ENCODE results near the gene SPANXN4. TPM values are rescaled to one million over a fixed set of nuclear protein-coding genes. Genes with fewer than 3 reads are reported as not detected.

The SPANXN4 gene, protein sequence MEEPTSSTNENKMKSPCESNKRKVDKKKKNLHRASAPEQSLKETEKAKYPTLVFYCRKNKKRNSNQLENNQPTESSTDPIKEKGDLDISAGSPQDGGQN
- total RNA-seq, result not detected

DNA sequence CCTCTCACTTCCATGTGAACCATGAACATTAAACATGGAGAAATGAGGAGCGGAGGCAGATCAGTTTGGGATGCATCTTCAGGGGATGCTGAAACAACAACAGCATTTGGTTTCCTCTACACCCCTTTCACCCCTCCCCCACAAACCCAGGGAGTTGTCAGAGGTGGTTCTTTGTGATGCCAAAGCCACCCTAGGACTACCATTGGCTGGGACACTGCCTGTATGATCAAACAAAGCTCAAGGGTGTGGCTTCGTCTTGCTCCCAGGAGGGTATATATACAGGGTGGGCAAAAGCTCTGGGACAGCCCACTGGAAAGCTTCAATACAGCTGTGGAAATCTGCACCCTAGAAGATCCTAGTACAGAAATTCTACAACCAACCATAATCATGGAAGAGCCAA lies at the start of gene SPANXN4:
Gene SPANXN4, plus strand, starts transcription at position 301 of the 400 bp plus-strand sequence. Its CDS starts 87 bp downstream, at position 388.
- ChIA-PET CTCF (no interaction called here), POLR2A (interaction anchor here (0.6 kb wide), 1 partner anchor 477 kb away, joined by 4 read pairs; no protein-coding TSS in a partner anchor)
- Mint-ChIP-seq H3K27me3 (no peaks in the 10 kb centered on the region), H3K4me1 (no peaks in the 10 kb centered on the region), H3K4me3 (no peak within 1 kb of the TSS), H3K36me3 (ENCODE audit: low read depth) (no peaks in the 10 kb centered on the region), H3K27ac (no peak within 1 kb of the TSS), H3K9me3 (ENCODE audit: low read depth) (no peaks in the 10 kb centered on the region)
- ATAC-seq, result no peak
- DNase-seq, result no peak
- intact Hi-C loops (cut with DNase I, micrococcal nuclease), result no loop called here

DNA sequence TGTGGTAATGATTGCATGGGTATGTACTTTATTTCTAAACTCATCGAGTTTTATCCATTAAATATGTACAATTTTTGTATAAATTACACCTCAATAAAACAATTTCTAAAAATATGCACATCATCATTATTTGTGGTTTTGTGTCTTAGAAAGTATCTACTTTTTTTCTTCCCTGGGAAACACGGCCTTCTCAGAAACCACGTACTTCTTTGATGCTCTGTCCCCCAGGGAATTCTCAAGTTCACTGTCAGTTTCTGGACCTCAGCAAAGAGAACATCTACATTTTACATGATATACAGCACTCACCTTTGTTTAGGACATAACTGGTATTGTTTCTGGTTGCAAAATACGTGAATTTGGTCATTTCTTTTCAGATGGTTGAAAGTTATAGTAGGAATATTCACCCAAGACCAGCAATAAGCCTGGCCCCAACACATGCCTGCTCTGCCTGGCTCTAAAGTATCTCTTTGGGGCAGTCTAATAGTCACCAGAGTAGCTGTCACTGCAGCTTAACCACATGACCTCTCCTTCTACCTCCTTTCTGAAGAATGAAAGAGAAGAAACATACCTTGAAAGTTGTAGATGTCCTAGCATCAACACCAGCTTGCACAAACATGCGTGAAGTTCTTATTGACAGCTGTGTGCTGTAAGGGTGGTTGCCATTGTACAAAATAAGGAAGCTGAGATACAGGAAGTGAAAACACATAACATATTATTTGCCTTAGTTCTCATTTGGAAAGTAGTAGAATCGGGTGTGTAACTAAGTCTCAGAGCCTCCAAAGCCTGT lies 48.4 kb upstream of the SPANXN4 start:
- POLR2A ChIA-PET, result no interaction called here
- DNase-seq (no peak), ATAC-seq (no peak)
- intact Hi-C loops (cut with DNase I, micrococcal nuclease), result no loop called here
- Mint-ChIP-seq H3K27me3 (no peaks in the 10 kb centered on the region), H3K4me3 (no peak overlapping the region), H3K36me3 (ENCODE audit: low read depth) (no peaks in the 10 kb centered on the region), H3K27ac (no peak overlapping the region), H3K9me3 (ENCODE audit: low read depth) (no peaks in the 10 kb centered on the region), H3K4me1 (no peaks in the 10 kb centered on the region)
- CTCF ChIA-PET, result no interaction called here

DNA sequence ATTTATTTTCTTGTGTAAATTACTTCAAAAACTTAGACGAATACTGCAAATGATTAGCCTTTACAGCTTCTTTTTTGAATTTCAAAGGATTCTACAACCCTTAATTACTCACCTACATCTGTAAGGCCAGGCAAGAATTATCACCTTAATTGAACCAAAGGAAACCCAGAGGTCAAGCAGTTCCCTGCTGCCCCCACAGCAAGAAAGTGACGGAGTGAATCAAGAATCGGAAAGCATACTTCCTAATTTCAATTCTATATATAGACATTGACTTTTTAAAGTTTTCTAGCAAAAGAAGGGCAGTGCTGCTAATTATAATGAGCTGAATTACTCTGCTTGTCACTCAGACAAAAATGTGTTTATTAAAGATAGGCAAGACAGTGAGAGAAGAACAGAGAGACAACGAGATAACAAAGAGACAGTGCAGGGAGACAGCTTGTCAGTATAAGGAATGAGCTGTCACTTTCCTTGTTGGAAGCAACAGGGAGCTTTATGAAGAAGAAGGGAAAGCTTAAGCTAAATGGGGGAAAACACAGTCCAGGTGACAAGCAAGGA lies 47.5 kb upstream of the SPANXN4 start:
- Mint-ChIP-seq H3K4me3 (no peak overlapping the region), H3K9me3 (ENCODE audit: low read depth) (no peaks in the 10 kb centered on the region), H3K36me3 (ENCODE audit: low read depth) (no peaks in the 10 kb centered on the region), H3K27ac (no peak overlapping the region), H3K27me3 (no peaks in the 10 kb centered on the region), H3K4me1 (no peaks in the 10 kb centered on the region)
- ChIA-PET POLR2A (no interaction called here), CTCF (no interaction called here)
- DNase-seq (no peak), ATAC-seq (no peak)
- intact Hi-C loops (cut with DNase I, micrococcal nuclease), result no loop called here

DNA sequence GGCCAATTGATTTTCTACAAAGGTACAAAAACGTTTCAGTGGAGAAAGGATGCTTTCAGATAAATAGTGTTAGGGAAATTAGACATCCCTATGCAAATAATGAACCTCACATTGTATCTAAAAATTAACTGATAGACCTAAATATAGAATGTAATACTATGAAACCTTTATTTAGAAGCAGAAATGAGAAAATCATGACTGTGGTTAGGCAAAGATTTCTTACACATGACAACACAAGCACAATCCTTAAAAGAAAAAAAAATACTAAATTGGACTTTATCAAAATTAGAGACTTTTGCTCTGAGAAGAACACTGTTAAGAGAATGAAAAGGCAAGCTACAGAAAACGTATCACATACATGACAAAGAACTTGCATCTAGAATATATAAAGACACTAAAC lies 43.0 kb upstream of the SPANXN4 start:
- Mint-ChIP-seq H3K27ac (no peak overlapping the region), H3K9me3 (ENCODE audit: low read depth) (peaks cover 5% of the 10 kb centered on the region), H3K4me3 (no peak overlapping the region), H3K27me3 (no peaks in the 10 kb centered on the region), H3K36me3 (ENCODE audit: low read depth) (no peaks in the 10 kb centered on the region), H3K4me1 (no peaks in the 10 kb centered on the region)
- ChIA-PET CTCF (no interaction called here), POLR2A (no interaction called here)
- intact Hi-C loops (cut with DNase I, micrococcal nuclease), result no loop called here
- ATAC-seq (no peak), DNase-seq (no peak)

DNA sequence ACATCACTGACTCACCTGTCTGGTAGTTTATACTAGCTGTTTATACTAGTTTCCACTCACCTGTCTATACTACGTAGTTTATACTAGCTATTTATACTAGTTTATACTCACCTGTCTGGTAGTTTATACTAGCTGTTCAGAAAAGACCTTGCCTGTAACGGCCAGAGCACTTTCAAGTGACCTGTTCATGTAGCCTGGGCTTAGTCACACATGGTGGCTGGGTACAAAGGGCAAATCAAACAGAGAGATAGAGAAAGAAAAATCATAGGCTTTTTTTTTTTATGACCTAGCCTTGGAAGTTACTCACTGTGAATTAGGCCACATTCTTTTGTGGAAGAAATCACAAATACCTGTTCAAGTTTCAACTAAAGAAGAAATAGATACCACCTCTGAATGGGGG lies 30.7 kb upstream of the SPANXN4 start:
- H3K4me1 Mint-ChIP-seq, result no peaks in the 10 kb centered on the region
- POLR2A ChIA-PET, result no interaction called here
- CTCF ChIA-PET, result no interaction called here

DNA sequence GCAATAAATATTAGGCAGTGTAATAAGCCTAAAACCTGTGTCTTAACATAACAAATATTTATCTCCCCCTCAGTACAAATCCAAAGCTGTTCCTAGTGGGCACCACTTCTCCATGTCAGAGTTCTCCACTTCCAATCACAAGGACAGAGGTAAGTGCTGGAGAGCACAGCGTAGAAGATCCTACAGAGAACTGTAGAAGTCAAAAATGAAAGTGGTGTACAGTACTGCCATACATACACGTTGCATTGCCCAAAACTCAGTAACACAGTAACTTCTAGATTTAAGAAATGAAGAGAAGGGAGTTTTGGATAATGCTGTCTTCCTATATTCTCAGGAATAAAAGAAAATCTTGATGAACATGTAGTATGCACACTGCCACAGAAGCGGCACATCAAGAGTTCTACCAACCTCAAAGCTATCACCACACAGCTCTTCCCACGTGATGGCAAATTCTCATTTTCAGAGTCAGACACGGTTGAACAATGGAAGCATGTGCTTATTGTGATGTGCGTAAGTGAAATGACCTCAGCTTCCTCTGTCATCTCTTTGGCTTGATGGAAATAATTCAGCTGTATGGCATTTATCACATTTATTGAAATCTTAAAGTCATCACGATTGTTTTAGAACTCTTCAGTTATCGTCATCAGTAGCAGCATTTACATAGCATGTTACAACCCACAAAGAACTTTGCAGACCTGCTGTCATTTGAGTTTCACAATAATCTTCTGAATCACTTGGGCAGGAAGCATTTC lies 27.1 kb upstream of the SPANXN4 start:
- no peak overlapping the region for H3K27ac Mint-ChIP-seq

More for the DNA sequence above, 30.7 kb upstream of the SPANXN4 start:
- Mint-ChIP-seq H3K9me3 (ENCODE audit: low read depth) (peaks cover 4% of the 10 kb centered on the region), H3K4me3 (no peak overlapping the region), H3K27me3 (no peaks in the 10 kb centered on the region), H3K27ac (no peak overlapping the region), H3K36me3 (ENCODE audit: low read depth) (no peaks in the 10 kb centered on the region)
- intact Hi-C loops (cut with DNase I, micrococcal nuclease), result no loop called here
- DNase-seq (no peak), ATAC-seq (no peak)

DNA sequence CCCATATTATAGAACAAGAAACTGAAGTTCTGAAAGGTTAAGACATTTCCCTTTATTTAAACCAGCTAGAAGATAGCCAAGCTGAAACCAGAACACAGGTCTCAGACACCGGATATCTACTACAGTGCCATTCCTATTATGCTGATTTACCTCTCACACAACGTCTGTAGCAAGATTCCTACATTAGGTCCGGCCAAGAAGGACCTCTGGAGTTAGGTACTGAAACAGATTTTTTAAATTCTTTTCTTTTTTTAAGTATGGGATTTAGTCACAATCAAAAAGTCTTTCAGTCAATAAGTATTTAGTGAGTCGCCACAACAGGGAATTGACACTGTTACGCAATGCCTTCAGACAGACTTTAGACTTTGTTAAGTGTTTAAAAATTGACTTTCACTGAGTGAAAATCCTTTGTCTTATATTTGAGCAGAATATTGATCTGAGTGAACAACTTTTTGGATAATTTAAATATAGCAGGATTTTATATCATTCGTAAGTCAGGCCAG lies 26.5 kb upstream of the SPANXN4 start:
- ATAC-seq (no peak), DNase-seq (no peak)
- Mint-ChIP-seq H3K27ac (no peak overlapping the region), H3K27me3 (no peaks in the 10 kb centered on the region), H3K36me3 (ENCODE audit: low read depth) (no peaks in the 10 kb centered on the region), H3K9me3 (ENCODE audit: low read depth) (peaks cover 7% of the 10 kb centered on the region), H3K4me1 (no peaks in the 10 kb centered on the region), H3K4me3 (no peak overlapping the region)
- intact Hi-C loops (cut with DNase I, micrococcal nuclease), result no loop called here
- POLR2A ChIA-PET, result no interaction called here
- CTCF ChIA-PET, result no interaction called here

More for the DNA sequence above, 27.1 kb upstream of the SPANXN4 start:
- peaks cover 9% of the 10 kb centered on the region for H3K9me3 Mint-ChIP-seq (ENCODE audit: low read depth)
- intact Hi-C loops (cut with DNase I, micrococcal nuclease), result no loop called here
- no peak for ATAC-seq
- no peaks in the 10 kb centered on the region for H3K4me1 Mint-ChIP-seq
- no peak for DNase-seq
- CTCF ChIA-PET, result no interaction called here
- H3K27me3 Mint-ChIP-seq, result no peaks in the 10 kb centered on the region
- no peaks in the 10 kb centered on the region for H3K36me3 Mint-ChIP-seq (ENCODE audit: low read depth)
- POLR2A ChIA-PET, result no interaction called here
- H3K4me3 Mint-ChIP-seq, result no peak overlapping the region

DNA sequence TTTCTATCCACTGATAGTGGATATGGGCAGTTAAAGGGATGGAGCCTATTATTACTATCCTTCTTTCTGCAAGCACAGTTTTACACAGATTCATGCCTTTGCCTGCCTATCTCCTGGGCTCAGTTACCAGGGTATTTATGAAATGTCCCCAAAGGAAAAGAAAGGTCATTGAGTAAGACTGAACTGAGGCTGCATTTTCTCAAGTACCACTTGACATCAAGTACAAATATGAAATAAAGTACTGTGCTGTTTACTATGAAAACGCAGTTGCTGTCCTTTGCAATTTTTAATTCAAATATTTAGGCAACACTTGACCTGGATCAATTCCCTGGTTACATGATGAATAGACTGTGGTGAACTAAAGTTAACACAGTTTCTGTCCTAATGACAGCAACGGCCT lies 23.5 kb upstream of the SPANXN4 start:
- ChIA-PET CTCF (no interaction called here), POLR2A (no interaction called here)
- ATAC-seq (no peak), DNase-seq (no peak)
- Mint-ChIP-seq H3K36me3 (ENCODE audit: low read depth) (no peaks in the 10 kb centered on the region), H3K27ac (no peak overlapping the region), H3K4me1 (no peaks in the 10 kb centered on the region), H3K9me3 (ENCODE audit: low read depth) (peaks cover 4% of the 10 kb centered on the region), H3K4me3 (no peak overlapping the region), H3K27me3 (no peaks in the 10 kb centered on the region)
- intact Hi-C loops (cut with DNase I, micrococcal nuclease), result no loop called here

DNA sequence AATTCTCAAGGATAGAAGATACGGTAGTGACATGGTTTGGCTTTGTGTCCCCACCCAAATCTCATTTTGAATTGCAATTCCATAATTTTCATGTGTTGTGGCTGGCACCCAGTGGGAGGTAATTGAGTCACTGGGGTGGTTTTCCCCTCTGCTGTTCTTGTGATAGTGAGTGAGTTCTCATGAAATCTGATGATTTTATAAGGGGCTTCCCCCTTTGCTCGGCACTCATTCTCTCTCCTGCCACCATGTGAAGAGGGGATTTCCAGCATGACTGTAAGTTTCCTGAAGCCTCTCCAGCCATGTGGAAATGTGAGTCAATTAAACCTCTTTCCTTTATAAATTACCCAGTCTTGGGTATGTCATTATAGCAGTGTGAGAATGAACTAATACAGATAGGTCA lies 8.5 kb upstream of the SPANXN4 start:
- ATAC-seq, result no peak
- H3K9me3 Mint-ChIP-seq (ENCODE audit: low read depth), result peaks cover 4% of the 10 kb centered on the region
- H3K4me1 Mint-ChIP-seq, result no peaks in the 10 kb centered on the region
- H3K36me3 Mint-ChIP-seq (ENCODE audit: low read depth), result no peaks in the 10 kb centered on the region
- no peak overlapping the region for H3K4me3 Mint-ChIP-seq
- no peak overlapping the region for H3K27ac Mint-ChIP-seq
- intact Hi-C loops (cut with DNase I, micrococcal nuclease), result no loop called here
- ChIA-PET CTCF (no interaction called here), POLR2A (no interaction called here)
- DNase-seq, result peak; percentile 5
- H3K27me3 Mint-ChIP-seq, result no peaks in the 10 kb centered on the region

DNA sequence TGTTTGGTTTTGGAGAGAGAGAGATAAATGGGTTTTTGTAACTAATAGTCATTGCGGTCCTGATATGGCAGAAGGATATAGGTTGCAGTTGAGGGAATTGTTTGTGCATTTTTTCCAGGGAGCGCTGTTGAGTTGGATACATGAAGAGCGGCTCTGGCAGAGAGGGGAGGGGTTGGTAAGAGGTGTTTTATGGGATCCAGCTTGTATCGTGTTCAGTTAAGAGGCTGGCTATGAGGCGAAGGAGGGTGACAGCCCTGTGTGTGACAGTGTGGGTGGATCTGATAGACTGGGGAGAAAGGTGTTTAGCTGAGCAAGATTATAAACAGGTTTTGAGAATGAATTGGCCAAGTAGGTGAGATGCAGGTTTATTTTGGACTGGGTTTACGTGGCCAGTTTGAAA lies 1.5 kb downstream of the SPANXN4 start:
- no peaks in the 10 kb centered on the region for H3K27me3 Mint-ChIP-seq
- H3K27ac Mint-ChIP-seq, result no peak overlapping the region
- no peak for DNase-seq

DNA sequence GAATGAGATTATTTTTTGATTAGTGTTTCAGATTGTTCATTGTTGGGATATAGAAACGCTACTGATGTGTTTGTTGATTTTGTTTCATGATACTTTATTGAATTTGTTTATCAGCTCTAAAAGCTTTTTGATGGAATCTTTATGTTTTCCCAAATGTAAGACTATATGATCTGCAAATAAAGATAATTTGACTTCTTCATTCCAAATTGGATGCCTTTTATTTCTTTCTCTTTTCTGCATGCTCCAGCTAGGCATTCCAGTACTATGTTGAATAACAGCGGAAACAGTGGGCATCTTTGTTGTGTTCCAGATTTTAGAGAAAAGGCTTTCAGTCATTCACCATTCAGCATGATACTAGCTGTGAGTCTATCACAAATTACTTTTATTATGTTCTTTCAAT lies 21.8 kb downstream of the SPANXN4 start:
- Mint-ChIP-seq H3K27ac (no peak overlapping the region), H3K9me3 (ENCODE audit: low read depth) (peaks cover 6% of the 10 kb centered on the region), H3K36me3 (ENCODE audit: low read depth) (no peaks in the 10 kb centered on the region), H3K27me3 (no peaks in the 10 kb centered on the region), H3K4me3 (no peak overlapping the region), H3K4me1 (no peaks in the 10 kb centered on the region)
- POLR2A ChIA-PET, result no interaction called here
- CTCF ChIA-PET, result no interaction called here
- ATAC-seq (no peak), DNase-seq (no peak)
- intact Hi-C loops (cut with DNase I, micrococcal nuclease), result no loop called here

More for the DNA sequence above, 1.5 kb downstream of the SPANXN4 start:
- no peaks in the 10 kb centered on the region for H3K36me3 Mint-ChIP-seq (ENCODE audit: low read depth)
- no peaks in the 10 kb centered on the region for H3K9me3 Mint-ChIP-seq (ENCODE audit: low read depth)
- no peaks in the 10 kb centered on the region for H3K4me1 Mint-ChIP-seq
- ChIA-PET CTCF (interaction anchor here (0.6 kb wide), 1 partner anchor 13 kb away, joined by 3 read pairs; no protein-coding TSS in a partner anchor), POLR2A (no interaction called here)
- no peak for ATAC-seq
- intact Hi-C loops (cut with DNase I, micrococcal nuclease), result no loop called here
- no peak overlapping the region for H3K4me3 Mint-ChIP-seq

DNA sequence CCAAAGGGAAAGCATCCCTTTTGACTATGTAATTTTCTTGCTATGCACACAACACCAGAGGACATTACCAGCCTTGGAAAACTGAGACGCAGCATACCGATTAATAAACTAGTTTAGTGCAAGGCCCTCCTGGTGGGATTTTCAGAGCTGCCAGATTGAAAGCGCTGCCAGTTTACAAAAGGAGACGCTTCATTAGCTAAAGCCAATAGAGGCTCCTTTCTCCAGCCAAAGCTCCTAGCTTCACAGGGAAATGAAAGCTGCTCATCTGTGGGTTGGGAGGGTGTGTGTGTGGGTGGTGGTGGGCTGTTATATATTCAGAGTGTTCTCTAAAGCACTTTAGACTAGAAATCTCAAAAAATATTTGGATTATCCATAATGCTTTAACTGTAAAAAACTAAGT lies 32.4 kb downstream of the SPANXN4 start:
- no peaks in the 10 kb centered on the region for H3K27me3 Mint-ChIP-seq
- H3K27ac Mint-ChIP-seq, result no peak overlapping the region
- DNase-seq (no peak), ATAC-seq (no peak)
- ChIA-PET CTCF (no interaction called here), POLR2A (no interaction called here)
- no peaks in the 10 kb centered on the region for H3K36me3 Mint-ChIP-seq (ENCODE audit: low read depth)
- H3K4me3 Mint-ChIP-seq, result no peak overlapping the region
- H3K4me1 Mint-ChIP-seq, result no peaks in the 10 kb centered on the region
- H3K9me3 Mint-ChIP-seq (ENCODE audit: low read depth), result peaks cover 4% of the 10 kb centered on the region
- intact Hi-C loops (cut with DNase I, micrococcal nuclease), result no loop called here

All from activated CD4-positive, alpha-beta T cell treated with anti-CD3 and anti-CD28 coated beads for 36 hours (primary cell).